BLaER1 treated with 17β-estradiol and CSF1 and Interleukin-3, amounts not matched to agents 10 nM and 100 nM (cell line): Measurements from ENCODE around the gene PRICKLE4.
"Not testable (repeated sequence)": the region's sequence is repeated elsewhere in the genome, so short reads cannot be mapped to it uniquely, and the experiment has no call there.

Source experiments
- H3K27ac ChIP-seq, 11 experiments: shearing (Covaris generic); formaldehyde crosslinking; 2 replicates each; pipeline ENCODE4 v1.8.1; 2022
- H3K27me3 ChIP-seq, 11 experiments: shearing (Covaris generic); formaldehyde crosslinking; 2 replicates each; pipeline ENCODE4 v1.8.1; 2022
- H3K36me3 ChIP-seq, 11 experiments: shearing (Covaris generic); formaldehyde crosslinking; 2 replicates each; pipeline ENCODE4 v1.8.1; 2022
- H3K4me1 ChIP-seq, 10 experiments: shearing (Covaris generic); formaldehyde crosslinking; 2 replicates each; pipeline ENCODE4 v1.8.1; 2022
- H3K4me2 ChIP-seq, 11 experiments: shearing (Covaris generic); formaldehyde crosslinking; 2 replicates each; pipeline ENCODE4 v1.8.1; 2022
- H3K4me3 ChIP-seq, 10 experiments: shearing (Covaris generic); formaldehyde crosslinking; 2 replicates each; pipeline ENCODE4 v1.8.1; 2022
- H3K9ac ChIP-seq, 11 experiments: shearing (Covaris generic); formaldehyde crosslinking; 2 replicates each; pipeline ENCODE4 v1.8.1; 2022
- H3K9me3 ChIP-seq, 11 experiments: shearing (Covaris generic); formaldehyde crosslinking; replicated peaks in 1 of 11; 2 replicates each; pipeline ENCODE4 v1.8.1; 2022
- H4K20me1 ChIP-seq, 11 experiments: shearing (Covaris generic); formaldehyde crosslinking; 2 replicates each; pipeline ENCODE4 v1.8.1; 2022
- Cebpa-rat ChIP-seq, 11 experiments: shearing (Covaris generic); IDR thresholded peaks; 2 replicates each; pipeline ENCODE4 v1.8.1; 2022

Gene PRICKLE4

DNA sequence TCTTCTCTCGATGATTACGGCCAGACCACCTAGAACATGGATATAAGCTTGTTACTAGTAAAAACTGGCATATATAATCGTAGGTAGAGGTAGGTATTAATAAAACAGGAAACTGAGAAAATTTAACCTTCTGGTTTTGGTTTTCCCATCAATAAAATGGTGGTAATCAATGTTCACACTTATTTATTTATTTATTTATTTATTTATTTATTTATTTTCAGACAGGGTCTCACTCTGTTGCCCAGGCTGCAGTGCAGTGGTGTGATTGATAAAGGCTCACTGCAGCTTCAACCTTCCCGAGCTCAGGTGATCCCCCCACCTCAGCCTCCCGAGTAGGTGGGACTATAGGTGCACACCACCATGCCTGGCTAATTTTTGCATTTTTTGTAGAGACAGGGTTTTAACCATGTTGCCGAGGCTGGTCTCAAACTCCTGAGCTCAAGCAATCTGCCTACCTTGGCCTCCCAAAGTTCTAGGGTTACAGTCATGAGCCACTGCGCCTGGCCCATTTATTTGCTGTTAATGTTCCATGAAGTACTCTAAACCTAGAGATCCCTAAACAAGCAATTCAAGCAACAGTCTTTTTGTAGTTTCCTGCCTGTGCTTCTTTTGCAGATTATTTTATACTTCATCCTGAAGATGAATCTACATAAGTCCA, 18.4 kb downstream of the PRICKLE4 start:
- no peak for TF ChIP-seq Cebpa-rat (IDR thresholded peaks at IDR 0.05)
- no peak overlapping the region for H3K4me2 ChIP-seq
- no peaks in the 10 kb centered on the region for H3K27me3 ChIP-seq
- H3K9me3 ChIP-seq, result no peaks in the 10 kb centered on the region
- H4K20me1 ChIP-seq, result peaks cover 0 to 6% (median 0%) of the 10 kb centered on the region in 11 experiments; a peak in 2 of 22 replicates
- H3K27ac ChIP-seq, result no peak overlapping the region
- peaks cover 0 to 11% (median 2%) of the 10 kb centered on the region in 10 experiments; a peak in 6 of 20 replicates for H3K4me1 ChIP-seq
- no peak overlapping the region for H3K9ac ChIP-seq
- no peak overlapping the region for H3K4me3 ChIP-seq
- H3K36me3 ChIP-seq, result peaks cover 42 to 91% (median 66%) of the 10 kb centered on the region in 11 experiments

DNA sequence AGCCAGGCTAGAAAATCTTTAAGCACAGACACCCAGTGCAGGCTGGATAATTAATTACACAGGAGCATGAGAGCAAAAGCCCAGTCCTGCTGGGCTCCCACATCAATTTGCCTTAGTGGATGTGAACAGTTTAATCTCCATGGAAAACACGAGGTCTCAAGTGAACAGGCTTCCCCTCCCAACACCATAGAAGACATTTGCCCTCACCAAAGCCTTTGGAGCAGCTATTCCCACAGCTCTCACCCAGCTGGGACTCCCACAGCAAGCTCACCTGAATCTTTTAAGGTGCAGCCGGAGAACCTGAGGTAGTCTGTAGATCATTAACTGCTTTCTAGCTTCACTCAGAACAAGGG, 19.0 kb downstream of the PRICKLE4 start:
- Histone ChIP-seq H4K20me1 (peaks cover 0 to 6% (median 0%) of the 10 kb centered on the region in 11 experiments; a peak in 2 of 22 replicates), H3K9ac (no peak overlapping the region), H3K4me3 (no peak overlapping the region), H3K27ac (no peak overlapping the region), H3K9me3 (no peaks in the 10 kb centered on the region), H3K4me2 (no peak overlapping the region), H3K27me3 (no peaks in the 10 kb centered on the region), H3K36me3 (peaks cover 39 to 91% (median 68%) of the 10 kb centered on the region in 11 experiments), H3K4me1 (peaks cover 0 to 11% (median 2%) of the 10 kb centered on the region in 10 experiments; a peak in 6 of 20 replicates)
- no peak for TF ChIP-seq Cebpa-rat (IDR thresholded peaks at IDR 0.05)

GRCh38 chr6:41801380-41801779, 20.8 kb downstream of the PRICKLE4 start:
- no peak for TF ChIP-seq Cebpa-rat (IDR thresholded peaks at IDR 0.05)
- Histone ChIP-seq H3K9me3 (no peaks in the 10 kb centered on the region), H3K9ac (no peak overlapping the region; a peak in 1 of 22 replicates), H3K4me2 (no peak overlapping the region), H4K20me1 (peaks cover 0 to 5% (median 0%) of the 10 kb centered on the region in 11 experiments; a peak in 3 of 22 replicates), H3K4me3 (no peak overlapping the region), H3K27ac (no peak overlapping the region), H3K27me3 (no peaks in the 10 kb centered on the region), H3K36me3 (peaks cover 40 to 91% (median 68%) of the 10 kb centered on the region in 11 experiments), H3K4me1 (peaks cover 0 to under 1% (median 0%) of the 10 kb centered on the region in 10 experiments; a peak in 1 of 20 replicates)

- Histone ChIP-seq H3K27me3 (no peaks in the 10 kb centered on the region), H3K4me1 (no peaks in the 10 kb centered on the region), H3K9me3 (no peaks in the 10 kb centered on the region), H3K27ac (no peak overlapping the region), H3K4me3 (no peak overlapping the region), H3K4me2 (no peak overlapping the region), H4K20me1 (peaks cover 0 to 5% (median 0%) of the 10 kb centered on the region in 11 experiments; a peak in 2 of 22 replicates), H3K36me3 (peaks cover 16 to 69% (median 32%) of the 10 kb centered on the region in 11 experiments), H3K9ac (no peak overlapping the region)
- no peak for TF ChIP-seq Cebpa-rat (IDR thresholded peaks at IDR 0.05)
Measured at GRCh38 chr6:41805830-41806774, 25.5 kb downstream of the PRICKLE4 start.

DNA sequence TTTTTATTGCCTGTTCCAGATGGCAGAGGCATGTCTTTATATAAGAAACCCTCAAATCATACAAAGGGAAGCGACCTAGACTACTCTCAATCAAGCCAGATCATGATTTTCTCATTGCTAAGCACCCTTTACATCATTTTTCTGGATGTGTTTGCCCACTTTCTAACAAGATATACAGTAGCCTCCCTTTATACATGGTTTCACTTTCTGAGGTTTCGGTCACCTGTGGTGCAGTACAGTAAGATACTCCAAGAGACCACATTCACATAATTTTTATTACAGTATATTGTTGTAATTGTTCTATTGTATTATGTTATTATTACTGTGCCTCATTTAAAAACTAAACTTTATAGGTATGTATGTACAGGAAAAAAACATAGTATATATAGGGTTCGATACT, 30.5 kb downstream of the PRICKLE4 start:
- Histone ChIP-seq H4K20me1 (peaks cover 0 to 3% (median 0%) of the 10 kb centered on the region in 11 experiments; a peak in 2 of 22 replicates), H3K9me3 (no peaks in the 10 kb centered on the region), H3K27ac (no peak overlapping the region), H3K4me3 (no peak overlapping the region), H3K4me1 (no peaks in the 10 kb centered on the region), H3K9ac (no peak overlapping the region), H3K4me2 (no peak overlapping the region), H3K36me3 (peaks cover 6 to 44% (median 12%) of the 10 kb centered on the region in 11 experiments; a peak in 21 of 22 replicates), H3K27me3 (no peaks in the 10 kb centered on the region)
- no peak for TF ChIP-seq Cebpa-rat (IDR thresholded peaks at IDR 0.05)

GRCh38 chr6:41811946-41812345, 31.4 kb downstream of the PRICKLE4 start:
- H3K9ac ChIP-seq, H3K4me2 ChIP-seq, H3K9me3 ChIP-seq, H3K27ac ChIP-seq, H3K27me3 ChIP-seq, H4K20me1 ChIP-seq, H3K4me1 ChIP-seq, H3K4me3 ChIP-seq: not testable (repeated sequence)
- peaks cover 0 to 36% (median 4%) of the 10 kb centered on the region in 11 experiments; a peak in 10 of 22 replicates for H3K36me3 ChIP-seq

DNA sequence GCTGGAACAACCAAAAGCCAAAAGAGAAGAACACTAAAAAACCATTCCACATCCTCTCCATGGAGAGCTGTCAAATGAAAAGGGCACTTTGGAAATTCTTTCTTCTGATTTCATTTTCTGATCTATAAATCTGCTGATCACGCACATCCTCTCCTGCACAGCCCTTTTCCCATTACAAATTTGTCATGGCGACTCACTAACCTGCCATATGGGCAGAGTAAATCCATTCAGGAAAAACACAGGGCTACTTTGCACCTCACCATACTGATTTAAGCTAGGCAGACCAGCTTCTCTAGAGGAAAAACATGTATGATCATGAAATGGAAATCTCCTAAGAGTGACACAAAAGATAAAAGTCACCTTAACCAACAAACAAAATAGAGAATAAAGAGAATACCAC, 32.9 kb downstream of the PRICKLE4 start:
- no peak overlapping the region for H3K27ac ChIP-seq
- H3K4me2 ChIP-seq, result no peak overlapping the region
- peaks cover 0 to 24% (median 9%) of the 10 kb centered on the region in 11 experiments; a peak in 10 of 22 replicates for H3K36me3 ChIP-seq
- 0 out of 20 replicates have a peak, but pooled peaks cover 0 to under 1% (median 0%) of the 10 kb centered on the region in 10 experiments for H3K4me1 ChIP-seq
- H3K4me3 ChIP-seq, result no peak overlapping the region
- H3K9ac ChIP-seq, result no peak overlapping the region
- TF ChIP-seq Cebpa-rat (IDR thresholded peaks at IDR 0.05), result no peak
- H4K20me1 ChIP-seq, result no peaks in the 10 kb centered on the region
- H3K27me3 ChIP-seq, result no peaks in the 10 kb centered on the region
- no peaks in the 10 kb centered on the region for H3K9me3 ChIP-seq

DNA sequence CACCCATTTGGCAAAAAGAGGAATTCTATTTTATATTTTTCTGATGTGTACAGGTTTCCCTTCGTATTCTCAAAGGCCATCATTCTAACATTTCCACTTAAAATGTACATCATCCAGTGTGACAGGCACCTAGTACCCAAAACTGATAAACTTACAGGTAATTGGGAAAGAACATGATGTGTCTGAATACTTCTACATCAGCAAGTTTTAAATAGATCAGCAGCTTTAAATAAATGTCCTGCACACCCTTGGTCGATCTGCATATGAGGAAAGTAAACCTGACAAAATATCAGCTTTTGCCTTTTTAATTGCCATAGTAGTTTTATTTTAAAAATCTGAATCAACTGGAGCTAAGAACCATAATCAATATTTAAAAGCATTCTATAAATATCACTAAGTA, 33.4 kb downstream of the PRICKLE4 start:
- Histone ChIP-seq H4K20me1 (no peaks in the 10 kb centered on the region), H3K27me3 (no peaks in the 10 kb centered on the region), H3K27ac (no peak overlapping the region), H3K4me2 (no peak overlapping the region), H3K4me3 (no peak overlapping the region), H3K36me3 (peaks cover 0 to 27% (median 9%) of the 10 kb centered on the region in 11 experiments; a peak in 10 of 22 replicates), H3K4me1 (0 out of 20 replicates have a peak, but pooled peaks cover 0 to 5% (median 0%) of the 10 kb centered on the region in 10 experiments), H3K9me3 (no peaks in the 10 kb centered on the region), H3K9ac (no peak overlapping the region)
- no peak for TF ChIP-seq Cebpa-rat (IDR thresholded peaks at IDR 0.05)

DNA sequence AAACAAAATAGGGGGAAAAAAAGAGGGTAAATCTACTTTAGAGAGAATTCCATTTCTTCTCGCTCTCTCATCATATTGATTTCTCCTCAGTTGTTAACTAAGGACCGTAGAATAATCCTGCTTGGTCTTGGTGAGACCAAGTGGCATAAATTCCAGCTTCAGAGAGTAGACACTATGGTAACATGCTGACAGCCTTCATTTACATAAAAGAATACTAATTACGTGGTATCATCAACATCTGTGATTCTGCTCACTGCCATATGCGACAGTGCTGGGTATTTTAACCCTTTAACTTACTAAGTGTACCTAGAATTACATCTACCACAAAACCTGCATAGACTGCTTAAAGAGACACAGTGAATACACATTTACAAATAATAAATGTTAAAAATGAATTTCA, 34.0 kb downstream of the PRICKLE4 start:
- 0 out of 20 replicates have a peak, but pooled peaks cover 0 to 7% (median 0%) of the 10 kb centered on the region in 10 experiments for H3K4me1 ChIP-seq
- H3K27me3 ChIP-seq, result no peaks in the 10 kb centered on the region
- no peak overlapping the region for H3K4me2 ChIP-seq
- no peak overlapping the region for H3K27ac ChIP-seq
- no peak overlapping the region for H3K4me3 ChIP-seq
- H3K9me3 ChIP-seq, result no peaks in the 10 kb centered on the region
- peaks cover 0 to 28% (median 9%) of the 10 kb centered on the region in 11 experiments; a peak in 10 of 22 replicates for H3K36me3 ChIP-seq
- TF ChIP-seq Cebpa-rat (IDR thresholded peaks at IDR 0.05), result no peak
- H4K20me1 ChIP-seq, result no peaks in the 10 kb centered on the region
- H3K9ac ChIP-seq, result no peak overlapping the region
